Endothelial cell of umbilical vein (primary cell): Measurements from ENCODE around the gene CHCHD10. TPM values are rescaled to one million over a fixed set of nuclear protein-coding genes. Genes with fewer than 3 reads are reported as not detected.

Source experiments
- BruUV-seq: library from RNA; stranded (reverse); fragments of 400-500 nt; replicated peaks from 2 replicates; lab custom pipeline; 2021; lab: Mats Ljungman, UMichigan
- CTCF ChIA-PET: fragments of 300-600, 350-600 bp; sonication (Branson Sonifier 250); formaldehyde crosslinking; loops from one replicate; lab custom pipeline; 2021; ENCODE audit warnings: antibody characterized with exemption, inconsistent platforms; lab: Charles Lee
- POLR2A ChIA-PET: fragments of 300-600, 350-600 bp; sonication (Branson Sonifier 250); formaldehyde crosslinking; loops from one replicate; lab custom pipeline; 2021; ENCODE audit warnings: antibody characterized with exemption, inconsistent platforms; lab: Charles Lee
- DNase-seq: peaks from one replicate; pipeline ENCODE4 v3.0.0-alpha.2; 2011; ENCODE audit warnings: low read depth, low spot score
- FAIRE-seq: peaks from 2 replicates; lab custom pipeline; 2011; peaks lifted over from hg19 to GRCh38; lab: Jason Lieb, UNC
- H2AFZ ChIP-seq: 2 replicates; pipeline ENCODE4 v1.6.0; 2012; ENCODE audit warnings: low read depth, low read length, control low read depth, inconsistent platforms
- H3K27ac ChIP-seq: 2 replicates; pipeline ENCODE4 v1.5.1; 2011; ENCODE audit warnings: low read depth, mild to moderate bottlenecking, control low read depth, low read length, moderate library complexity; ENCODE audit not compliant: insufficient read depth
- H3K27me3 ChIP-seq, 2 experiments: 2 replicates each; pipeline versions ENCODE4 v1.6.0 to v1.6.1; 2011; ENCODE audit warnings: low read length in 2 of 2, mixed read lengths in 1 of 2; ENCODE audit not compliant: control insufficient read depth in 2 of 2, insufficient read depth in 2 of 2
- H3K36me3 ChIP-seq, 2 experiments: 2 replicates in 1 of 2; 3 replicates in 1 of 2; pipeline ENCODE4 v1.5.1; 2011; ENCODE audit warnings: low read length in 2 of 2, mild to moderate bottlenecking in 1 of 2, moderate library complexity in 1 of 2; ENCODE audit not compliant: control insufficient read depth in 2 of 2, insufficient read depth in 2 of 2; ENCODE audit errors: extremely low read depth in 1 of 2
- H3K4me1 ChIP-seq: 3 replicates; pipeline ENCODE4 v1.5.1; 2011; ENCODE audit warnings: mild to moderate bottlenecking, low read length; ENCODE audit not compliant: control insufficient read depth, insufficient read depth; ENCODE audit errors: extremely low read depth
- H3K4me2 ChIP-seq: 2 replicates; pipeline ENCODE4 v1.6.1; 2011; ENCODE audit warnings: low read length, control low read depth, mixed read lengths; ENCODE audit not compliant: insufficient read depth
- H3K4me3 ChIP-seq, 3 experiments: fragments of 200-600 bp in 1 of 3; sonication (generic), shearing (Covaris generic) in 1 of 3; replicated peaks in 1 of 3; 2 replicates each; pipeline ENCODE4 v1.5.1; 2011 to 2016; ENCODE audit warnings: control low read depth in 3 of 3, low read length in 3 of 3, mild to moderate bottlenecking in 2 of 3, inconsistent platforms in 1 of 3, low read depth in 1 of 3, moderate library complexity in 1 of 3; ENCODE audit not compliant: insufficient read depth in 1 of 3
- H3K79me2 ChIP-seq: 2 replicates; pipeline ENCODE4 v1.6.0; 2012; ENCODE audit warnings: low read length, inconsistent platforms; ENCODE audit not compliant: control insufficient read depth, insufficient read depth
- H3K9ac ChIP-seq: replicated peaks from 2 replicates; pipeline ENCODE3; 2011; ENCODE audit warnings: low read length, control low read depth; ENCODE audit not compliant: insufficient read depth; ENCODE audit errors: extremely low read depth
- H3K9me1 ChIP-seq: replicated peaks from 3 replicates; pipeline ENCODE4 v1.6.0; 2011; ENCODE audit warnings: mild to moderate bottlenecking, low read length; ENCODE audit not compliant: control insufficient read depth, insufficient read depth; ENCODE audit errors: extremely low read depth
- H3K9me3 ChIP-seq: replicated peaks from 2 replicates; pipeline ENCODE4 v1.5.1; 2012; ENCODE audit warnings: low read length, inconsistent platforms; ENCODE audit not compliant: control insufficient read depth, insufficient read depth
- H4K20me1 ChIP-seq: replicated peaks from 2 replicates; pipeline ENCODE3; 2011; ENCODE audit warnings: mild to moderate bottlenecking, low read length; ENCODE audit not compliant: control insufficient read depth, insufficient read depth; ENCODE audit errors: extremely low read depth
- EZH2 ChIP-seq: IDR thresholded peaks from 2 replicates; pipeline ENCODE4 v1.6.1; 2012; ENCODE audit warnings: borderline replicate concordance, low read depth, mild to moderate bottlenecking, moderate library complexity, low read length, inconsistent platforms; ENCODE audit not compliant: severe bottlenecking
- FOS ChIP-seq: IDR thresholded peaks from 2 replicates; pipeline ENCODE4 v1.6.1; 2011; ENCODE audit warnings: mild to moderate bottlenecking, low read length, moderate library complexity, borderline replicate concordance; ENCODE audit not compliant: insufficient read depth
- GATA2 ChIP-seq: IDR thresholded peaks from 2 replicates; pipeline ENCODE4 v1.7.0; 2011; ENCODE audit warnings: low read depth, mild to moderate bottlenecking, moderate library complexity, mixed read lengths, low read length; ENCODE audit not compliant: insufficient read length, insufficient read depth
- JUN ChIP-seq: IDR thresholded peaks from 2 replicates; pipeline ENCODE4 v1.6.1; 2011; ENCODE audit warnings: borderline replicate concordance, low read depth; ENCODE audit not compliant: insufficient read length, insufficient read depth
- MYC ChIP-seq: IDR thresholded peaks from one replicate; pipeline ENCODE4 v1.6.1; 2011; ENCODE audit warnings: mild to moderate bottlenecking, low read depth, low read length
- POLR2A ChIP-seq: IDR thresholded peaks from 2 replicates; pipeline ENCODE4 v1.6.1; 2012; ENCODE audit warnings: low read depth, mild to moderate bottlenecking, control low read depth, low read length
- POLR2AphosphoS5 ChIP-seq: IDR thresholded peaks from 2 replicates; pipeline ENCODE4 v1.6.1; 2012; ENCODE audit warnings: low read depth, mild to moderate bottlenecking, control low read depth, low read length, moderate library complexity; ENCODE audit not compliant: insufficient read depth
- dilution Hi-C: fragments of 300-500 bp; cut with MboI; formaldehyde crosslinking; loops from one replicate; pipeline ENCODE4 v1.15.0; 2019; ENCODE audit warnings: low sequenced_read_pairs; ENCODE audit not compliant: extremely low pct_ligation_motif_present
- intact Hi-C: fragments of 100-400 bp; cut with micrococcal nuclease; formaldehyde crosslinking; loops from one replicate; pipeline ENCODE4 v1.10.0; 2022
- polyA plus RNA-seq, 4 experiments: library from polyadenylated mRNA; depleted of rRNA in 3 of 4; stranded (reverse) in 3 of 4; unstranded in 1 of 4; fragments of >200 nt; gene quantifications; 2 replicates each; pipeline versions ENCODE4 v1.2.1 to v1.2.3, GENCODE V29; 2011 to 2012; ENCODE audit warnings: missing spikeins in 1 of 4
- total RNA-seq: library from RNA; stranded (reverse); gene quantifications from 2 replicates; pipeline ENCODE4 v1.2.3, GENCODE V29; 2021
- TF ChIP-seq, protein P1 (sequence below), 2 donors: IDR thresholded peaks; 1 replicate in 1 of 2; 2 replicates in 1 of 2; pipeline ENCODE4 v1.5.1; 2011; ENCODE audit warnings: low read length in 2 of 2, mild to moderate bottlenecking in 2 of 2, moderate library complexity in 2 of 2, control low read depth in 1 of 2, inconsistent platforms in 1 of 2, low read depth in 1 of 2; ENCODE audit not compliant: insufficient read depth in 1 of 2; ENCODE audit errors: extremely low read depth in 1 of 2
- TF ChIP-seq, protein P2 (sequence below): IDR thresholded peaks from 2 replicates; pipeline ENCODE4 v1.6.1; 2011; ENCODE audit not compliant: insufficient read depth, insufficient read length

CHCHD10 gene
- total and polyA plus RNA-seq, 2 donors (not counting 3 experiments of a cell fraction or from before 2014, with no cell fraction given), result 28.1 to 75.6 TPM

DNA sequence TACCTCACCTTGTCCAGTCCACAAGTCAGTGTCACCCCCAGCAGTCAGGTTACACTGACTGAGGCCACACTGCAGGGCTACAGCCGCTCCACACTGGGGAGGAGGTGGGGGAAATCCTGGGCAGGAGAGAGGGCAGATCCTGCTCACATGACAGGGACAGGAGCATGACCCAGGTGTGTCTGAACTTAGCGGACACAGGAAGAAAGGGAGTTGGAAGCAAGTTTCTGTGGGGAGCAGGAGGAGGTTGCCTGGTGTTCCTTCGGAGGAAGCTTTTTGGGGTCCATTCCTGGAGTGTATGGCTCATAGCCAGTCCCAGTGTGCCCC lies 10.8 kb upstream of the CHCHD10 start:
- no peaks in the 10 kb centered on the region for H3K9me1 ChIP-seq
- no peaks in the 10 kb centered on the region for H3K4me1 ChIP-seq
- DNase-seq (no peak), FAIRE-seq (no peak)
- POLR2A ChIA-PET, result no interaction called here
- no peak overlapping the region for H3K27ac ChIP-seq
- H3K79me2 ChIP-seq, result no peaks in the 10 kb centered on the region
- BruUV-seq, result no TSS peak
- H3K27me3 ChIP-seq, result no peaks in the 10 kb centered on the region
- TF ChIP-seq POLR2AphosphoS5 (no peak), MYC (no peak), JUN (no peak), EZH2 (no peak)
- no peak overlapping the region for H2AFZ ChIP-seq
- H3K9ac ChIP-seq, result no peak overlapping the region
- CTCF ChIA-PET, result interaction anchor here (1.1 to 1.3 kb wide), 2 partner anchors 14 to 71 kb away, joined by 3 to 6 read pairs; no protein-coding TSS in a partner anchor
- no peaks in the 10 kb centered on the region for H3K9me3 ChIP-seq
- no peaks in the 10 kb centered on the region for H3K36me3 ChIP-seq
- intact Hi-C loops, result no loop called here
- no peak overlapping the region for H3K4me3 ChIP-seq
- no peak overlapping the region for H3K4me2 ChIP-seq
- H4K20me1 ChIP-seq, result no peaks in the 10 kb centered on the region
- dilution Hi-C loops, result no loop called here

DNA sequence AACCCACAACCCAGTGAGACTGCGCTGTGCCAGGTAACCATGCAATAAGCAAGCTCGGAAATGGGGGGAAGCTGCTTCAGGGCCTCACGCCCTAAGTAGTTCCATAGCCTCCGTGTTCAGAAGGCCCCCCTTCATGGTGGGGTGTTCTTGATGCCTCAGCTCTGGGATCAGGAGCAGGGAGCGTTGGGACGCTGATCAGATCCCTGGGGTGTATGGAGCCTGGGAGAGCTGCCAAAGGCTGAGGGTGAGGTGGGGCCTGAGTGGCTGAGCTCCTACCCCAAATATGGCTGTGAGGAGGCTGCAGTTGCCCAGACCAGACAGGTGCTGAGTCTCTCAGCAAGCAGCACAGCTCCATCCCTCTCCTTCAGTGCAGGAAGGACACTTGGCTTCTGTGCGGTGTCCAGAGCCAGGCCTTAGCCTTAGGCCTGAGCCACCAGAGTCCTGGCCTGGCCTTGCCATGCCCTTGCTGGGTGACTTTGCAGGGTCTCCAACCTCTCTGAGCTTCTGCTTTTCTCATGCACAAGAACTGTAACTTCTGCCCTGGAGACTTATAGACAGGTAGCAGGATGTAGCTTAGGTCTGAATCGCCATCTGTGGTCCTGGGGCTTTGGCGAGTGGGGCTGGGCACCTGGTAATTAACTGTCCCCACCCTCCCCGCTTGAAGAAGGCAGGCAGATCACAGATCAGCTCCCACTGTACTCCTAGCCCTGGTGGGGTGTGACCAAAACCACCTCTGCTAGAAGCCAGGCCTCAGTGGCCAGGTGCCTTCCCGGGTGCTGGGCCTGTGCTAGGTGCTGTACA lies 10.2 kb upstream of the CHCHD10 start:
- H3K36me3 ChIP-seq, result no peaks in the 10 kb centered on the region
- no peaks in the 10 kb centered on the region for H3K79me2 ChIP-seq
- no peak overlapping the region for H2AFZ ChIP-seq
- H3K9me1 ChIP-seq, result no peaks in the 10 kb centered on the region
- H4K20me1 ChIP-seq, result no peaks in the 10 kb centered on the region
- H3K4me3 ChIP-seq, result no peak overlapping the region
- no peak for TF ChIP-seq MYC
- TF ChIP-seq JUN, result no peak
- no peak for TF ChIP-seq POLR2A
- TF ChIP-seq GATA2, result no peak
- TF ChIP-seq, protein P1, sequence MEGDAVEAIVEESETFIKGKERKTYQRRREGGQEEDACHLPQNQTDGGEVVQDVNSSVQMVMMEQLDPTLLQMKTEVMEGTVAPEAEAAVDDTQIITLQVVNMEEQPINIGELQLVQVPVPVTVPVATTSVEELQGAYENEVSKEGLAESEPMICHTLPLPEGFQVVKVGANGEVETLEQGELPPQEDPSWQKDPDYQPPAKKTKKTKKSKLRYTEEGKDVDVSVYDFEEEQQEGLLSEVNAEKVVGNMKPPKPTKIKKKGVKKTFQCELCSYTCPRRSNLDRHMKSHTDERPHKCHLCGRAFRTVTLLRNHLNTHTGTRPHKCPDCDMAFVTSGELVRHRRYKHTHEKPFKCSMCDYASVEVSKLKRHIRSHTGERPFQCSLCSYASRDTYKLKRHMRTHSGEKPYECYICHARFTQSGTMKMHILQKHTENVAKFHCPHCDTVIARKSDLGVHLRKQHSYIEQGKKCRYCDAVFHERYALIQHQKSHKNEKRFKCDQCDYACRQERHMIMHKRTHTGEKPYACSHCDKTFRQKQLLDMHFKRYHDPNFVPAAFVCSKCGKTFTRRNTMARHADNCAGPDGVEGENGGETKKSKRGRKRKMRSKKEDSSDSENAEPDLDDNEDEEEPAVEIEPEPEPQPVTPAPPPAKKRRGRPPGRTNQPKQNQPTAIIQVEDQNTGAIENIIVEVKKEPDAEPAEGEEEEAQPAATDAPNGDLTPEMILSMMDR (IDR thresholded peaks at IDR 0.05; ENCODE audit: extremely low read depth in 1 of 2, insufficient read depth in 1 of 2, low read depth in 1 of 2, low read length in 2 of 2), result no peak
- TF ChIP-seq FOS, result no peak
- TF ChIP-seq, protein P2, sequence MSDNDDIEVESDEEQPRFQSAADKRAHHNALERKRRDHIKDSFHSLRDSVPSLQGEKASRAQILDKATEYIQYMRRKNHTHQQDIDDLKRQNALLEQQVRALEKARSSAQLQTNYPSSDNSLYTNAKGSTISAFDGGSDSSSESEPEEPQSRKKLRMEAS, result no peak
- TF ChIP-seq EZH2, result no peak
- TF ChIP-seq POLR2AphosphoS5, result no peak
- H3K9ac ChIP-seq, result no peak overlapping the region
- H3K9me3 ChIP-seq, result no peaks in the 10 kb centered on the region
- FAIRE-seq (no peak), DNase-seq (no peak)
- BruUV-seq, result no TSS peak
- no peak overlapping the region for H3K4me2 ChIP-seq
- dilution Hi-C loops (no loop called here), intact Hi-C loops (no loop called here)
- H3K4me1 ChIP-seq, result peaks cover 3% of the 10 kb centered on the region
- ChIA-PET CTCF (interaction anchor here (0.6 to 1.3 kb wide), 5 partner anchors 9 to 72 kb away, joined by 3 to 6 read pairs (median 3); partner anchors contain the start of gene SMARCB1), POLR2A (no interaction called here)
- no peaks in the 10 kb centered on the region for H3K27me3 ChIP-seq
- no peak overlapping the region for H3K27ac ChIP-seq
